Body of pancreas (tissue), 4 donors: ENCODE data around the gene ZNF790. TPM values are rescaled to one million over a fixed set of nuclear protein-coding genes. Genes with fewer than 3 reads are reported as not detected.

Experiments used
- ATAC-seq: fragments of 150-250 bp; one replicate; pipeline ENCODE4 v1.9.1; 2016
- DNase-seq, 4 donors: peaks; one replicate each; pipeline ENCODE4 v3.0.0-alpha.2; 2019
- H3K27ac ChIP-seq, 4 donors: fragments of 200-600 bp; sonication (generic); 1 replicate in 3 of 4; 2 replicates in 1 of 4; pipeline versions ENCODE4 v1.5.1 to v1.6.1; 2016 to 2019; ENCODE audit warnings: mild to moderate bottlenecking in 1 of 4, mixed read lengths in 1 of 4, moderate library complexity in 1 of 4
- H3K27me3 ChIP-seq, 2 donors: fragments of 200-600 bp; sonication (generic); one replicate each; pipeline ENCODE4 v1.6.0; 2016; ENCODE audit warnings: mild to moderate bottlenecking in 1 of 2
- H3K36me3 ChIP-seq, 2 donors: fragments of 200-600 bp; sonication (generic); replicated peaks in 1 of 2; 2 replicates each; pipeline ENCODE4 v1.5.1; 2016; ENCODE audit warnings: low read depth in 2 of 2; ENCODE audit not compliant: insufficient read depth in 1 of 2
- H3K4me1 ChIP-seq: fragments of 200-600 bp; sonication (generic); one replicate; pipeline ENCODE4 v1.6.0; 2016
- H3K4me3 ChIP-seq, 2 donors: fragments of 200-600 bp; sonication (generic); 1 replicate in 1 of 2; 2 replicates in 1 of 2; pipeline ENCODE4 v1.5.1; 2016 to 2019
- H3K9me3 ChIP-seq, 3 donors: fragments of 200-600 bp; sonication (generic); 1 replicate in 2 of 3; 2 replicates in 1 of 3; pipeline ENCODE4 v1.5.1; 2016
- CTCF ChIP-seq, 7 experiments: fragments of 450-650 bp in 4 of 7; fragments of 200-600 bp in 3 of 7; sonication (generic) in 3 of 7; IDR thresholded peaks; one replicate each; pipeline ENCODE4 v1.5.1; 2016 to 2019; ENCODE audit warnings: antibody characterized with exemption in 7 of 7
- POLR2A ChIP-seq, 3 donors: fragments of 450-650 bp; IDR thresholded peaks; one replicate each; pipeline ENCODE4 v1.6.1; 2016; ENCODE audit warnings: antibody characterized with exemption in 3 of 3, mild to moderate bottlenecking in 2 of 3
- WGBS, 2 donors: methylation state at CpG; one replicate each; pipeline ENCODE4 v1.1.5; 2017; 5-methylcytosine and 5-hydroxymethylcytosine counted together
- intact Hi-C: fragments of 100-400 bp; cut with DNase I; formaldehyde crosslinking; loops from one replicate; pipeline ENCODE4 v1.15.1; 2023
- small RNA-seq: library from RNA; depleted of rRNA; stranded (forward); fragments of <200 nt; gene quantifications from one replicate; pipeline ENCODE3, GENCODE V24; 2016
- total RNA-seq, 2 donors: library from RNA; depleted of rRNA; stranded (reverse); fragments of >200 nt; gene quantifications; one replicate each; pipeline ENCODE4 v1.1.0, GENCODE V29; 2016

The ZNF790 gene
- total RNA-seq, 2 donors from 2014 or later, result 1.6 to 5.7 TPM

- H3K4me3 ChIP-seq, result peak within 1 kb of the TSS; percentile 52 to 90
- H3K4me1 ChIP-seq, result peaks cover 14% of the 10 kb centered on the region
- H3K36me3 ChIP-seq, result no peaks in the 10 kb centered on the region
- peak within 1 kb of the TSS; percentile 58 to 86 (median 69) for H3K27ac ChIP-seq
- ATAC-seq (peak; percentile 94), DNase-seq (peak; percentile 94 to 97 (median 96))
- peaks cover 0 to 12% (median 0%) of the 10 kb centered on the region in 3 donors for H3K9me3 ChIP-seq
- no peak for TF ChIP-seq CTCF (IDR thresholded peaks at IDR 0.05)
- TF ChIP-seq POLR2A (IDR thresholded peaks at IDR 0.05), result peak in 2 of 3 donors; percentile 50 to 51
- intact Hi-C loops, result no loop called here
- 0 to 1% methylated on average over 32 to 57 of the region's 57 CpGs for WGBS, 2 donors
- H3K27me3 ChIP-seq, result no peaks in the 10 kb centered on the region
Measured at GRCh38 chr19:36772311-36773222, 65.6 kb downstream of the ZNF790 start, which contains the start of gene ZNF850. Gene ZNF850 (minus strand): TSS chr19:36772807. CDS start chr19:36762606, 10,201 bp downstream.

- Histone ChIP-seq H3K4me1 (peaks cover 14% of the 10 kb centered on the region), H3K27ac (peak overlapping the region; percentile 58 to 86 (median 69)), H3K27me3 (no peaks in the 10 kb centered on the region), H3K9me3 (peaks cover 0 to 16% (median 0%) of the 10 kb centered on the region in 3 donors), H3K4me3 (peak overlapping the region; percentile 52 to 90), H3K36me3 (no peaks in the 10 kb centered on the region)
- intact Hi-C loops, result no loop called here
- WGBS, 2 donors, result 2 to 3% methylated on average over 29 of the region's 29 CpGs
- ATAC-seq (peak; percentile 17), DNase-seq (peak; percentile 60 to 70 (median 64))
- no peak for TF ChIP-seq CTCF (IDR thresholded peaks at IDR 0.05)
- TF ChIP-seq POLR2A (IDR thresholded peaks at IDR 0.05), result no peak
Measured at GRCh38 chr19:36771261-36772231, 66.6 kb downstream of the ZNF790 start.

Small RNA genes lying within 50 kb of the gene (small RNA-seq; reads per million reads assigned to genes)
- gene RF00019, result not detected

Other genes starting within 250 kb of the ZNF790 start
- gene ZNF382, start 233.1 kb downstream of the ZNF790 start, total RNA-seq, result 1 to 10 TPM; 3.1 to 6.3 TPM
- gene ZNF461, start 171.6 kb downstream of the ZNF790 start, total RNA-seq, result 10 to 100 TPM in 1 of 2 donors, 1 to 10 TPM in 1; 1.6 to 10.6 TPM
- 1 to 10 TPM; 3.3 to 9.3 TPM for gene ZNF567, start 150.8 kb downstream of the ZNF790 start, total RNA-seq
- 1 to 10 TPM; 1.3 to 1.6 TPM for gene ZNF850, start 65.6 kb downstream of the ZNF790 start, total RNA-seq
- gene ZNF345, start 12.5 kb upstream of the ZNF790 start, total RNA-seq, result 1 to 10 TPM; 1.3 TPM
- gene ZNF829, start 77.9 kb upstream of the ZNF790 start, total RNA-seq, result 1 to 10 TPM in 1 of 2 donors, under 1 TPM in 1; 0.66 to 1.6 TPM
- 1 to 10 TPM; 5.9 to 7.0 TPM for gene ZNF568, start 77.9 kb upstream of the ZNF790 start, total RNA-seq
- gene ZNF420, start 240.0 kb upstream of the ZNF790 start, total RNA-seq, result 1 to 10 TPM; 2.6 to 4.4 TPM